H1 (cell line): ENCODE measurements around the gene LPP. TPM values are rescaled to one million over a fixed set of nuclear protein-coding genes. Genes with fewer than 3 reads are reported as not detected.

Experiments used
- CTCF ChIA-PET: fragments of 300-600 bp; sonication (Branson Sonifier 250); formaldehyde crosslinking; loops from one replicate; lab custom pipeline; 2021; ENCODE audit not compliant: partially characterized antibody; lab: Charles Lee
- POLR2A ChIA-PET: fragments of 300-600 bp; sonication (Branson Sonifier 250); formaldehyde crosslinking; loops from one replicate; lab custom pipeline; 2021; ENCODE audit warnings: inconsistent platforms; ENCODE audit not compliant: partially characterized antibody; lab: Charles Lee
- DNase-seq, 2 experiments: peaks; one replicate each; pipeline versions ENCODE4 v3.0.0 to v3.0.0-alpha.2; 2010 to 2022; ENCODE audit warnings: low spot score in 2 of 2, low read depth in 1 of 2, mixed read lengths in 1 of 2
- FAIRE-seq: peaks from 2 replicates; lab custom pipeline; 2011; peaks lifted over from hg19 to GRCh38; lab: Jason Lieb, UNC
- H2AFZ ChIP-seq: 2 replicates; pipeline ENCODE4 v1.8.1; 2012; ENCODE audit warnings: low read length, inconsistent platforms
- H2AK5ac ChIP-seq: 2 replicates; pipeline ENCODE4 v1.6.1; 2013; ENCODE audit warnings: low read depth, low read length
- H2BK120ac ChIP-seq: replicated peaks from 2 replicates; pipeline ENCODE3; 2013; ENCODE audit warnings: low read depth, low read length, inconsistent platforms
- H2BK12ac ChIP-seq: 2 replicates; pipeline ENCODE4 v1.6.1; 2013; ENCODE audit warnings: low read depth, low read length
- H2BK15ac ChIP-seq: 2 replicates; pipeline ENCODE4 v1.6.1; 2013; ENCODE audit warnings: low read length
- H2BK20ac ChIP-seq: 2 replicates; pipeline ENCODE4 v1.6.1; 2013; ENCODE audit warnings: low read length
- H2BK5ac ChIP-seq: 2 replicates; pipeline ENCODE4 v1.6.1; 2013; ENCODE audit warnings: low read depth, low read length
- H3K14ac ChIP-seq: 2 replicates; pipeline ENCODE4 v1.6.1; 2013; ENCODE audit warnings: inconsistent platforms; ENCODE audit not compliant: insufficient read length
- H3K18ac ChIP-seq: 2 replicates; pipeline ENCODE4 v1.6.1; 2013; ENCODE audit warnings: low read length; ENCODE audit errors: extremely low read depth
- H3K23ac ChIP-seq: 2 replicates; pipeline ENCODE4 v1.6.1; 2013; ENCODE audit warnings: inconsistent platforms; ENCODE audit not compliant: insufficient read length
- H3K23me2 ChIP-seq: 2 replicates; pipeline ENCODE4 v1.6.1; 2013; ENCODE audit warnings: low read depth, low read length
- H3K27ac ChIP-seq: 2 replicates; pipeline ENCODE4 v1.6.1; 2011; ENCODE audit warnings: low read depth, low read length, inconsistent platforms
- H3K27me3 ChIP-seq, 4 experiments: replicated peaks in 1 of 4; 1 replicate in 1 of 4; 2 replicates in 3 of 4; pipeline versions ENCODE4 v1.6.1 to v1.8.1; 2011 to 2013; ENCODE audit warnings: low read length in 3 of 4, mild to moderate bottlenecking in 3 of 4, inconsistent platforms in 2 of 4, mixed read lengths in 2 of 4, moderate library complexity in 1 of 4; ENCODE audit not compliant: control insufficient read depth in 3 of 4, insufficient read depth in 3 of 4; ENCODE audit errors: extremely low read depth in 1 of 4
- H3K36me3 ChIP-seq, 4 experiments: 2 replicates each; pipeline versions ENCODE4 v1.6.1 to v1.8.1; 2011 to 2013; ENCODE audit warnings: mild to moderate bottlenecking in 4 of 4, low read length in 3 of 4, moderate library complexity in 2 of 4, control low read depth in 1 of 4, inconsistent platforms in 1 of 4; ENCODE audit not compliant: insufficient read depth in 4 of 4, control insufficient read depth in 2 of 4
- H3K4ac ChIP-seq: replicated peaks from 2 replicates; pipeline ENCODE3; 2013; ENCODE audit warnings: low read length, low read depth, mixed read lengths, inconsistent platforms; ENCODE audit not compliant: insufficient read length
- H3K4me1 ChIP-seq, 4 experiments: replicated peaks in 1 of 4; 1 replicate in 1 of 4; 2 replicates in 3 of 4; pipeline versions ENCODE4 v1.6.1 to v1.8.1; 2011 to 2013; ENCODE audit warnings: low read length in 3 of 4, inconsistent platforms in 2 of 4, mixed read lengths in 1 of 4; ENCODE audit not compliant: insufficient read depth in 4 of 4, control insufficient read depth in 3 of 4
- H3K4me2 ChIP-seq, 2 experiments: 2 replicates each; pipeline versions ENCODE4 v1.6.1 to v1.8.1; 2011 to 2013; ENCODE audit warnings: low read depth in 2 of 2, low read length in 2 of 2, control low read depth in 1 of 2, inconsistent platforms in 1 of 2, mild to moderate bottlenecking in 1 of 2; ENCODE audit not compliant: insufficient read depth in 1 of 2
- H3K4me3 ChIP-seq, 4 experiments: fragments of 200-600, 300-600 bp in 1 of 4; sonication (generic), shearing (Covaris generic), sonication (Bioruptor Twin) in 1 of 4; 2 replicates each; pipeline versions ENCODE4 v1.5.1 to v1.8.1; 2011 to 2016; ENCODE audit warnings: low read length in 4 of 4, low read depth in 3 of 4, control low read depth in 2 of 4, inconsistent platforms in 2 of 4, mild to moderate bottlenecking in 2 of 4, mixed read lengths in 1 of 4, moderate library complexity in 1 of 4; ENCODE audit not compliant: insufficient read depth in 2 of 4; ENCODE audit errors: extremely low read depth in 1 of 4
- H3K56ac ChIP-seq: replicated peaks from 2 replicates; pipeline ENCODE3; 2013; ENCODE audit warnings: low read depth, mild to moderate bottlenecking, mixed read lengths, low read length, inconsistent platforms; ENCODE audit not compliant: insufficient read length
- H3K79me1 ChIP-seq: 2 replicates; pipeline ENCODE4 v1.6.1; 2013; ENCODE audit warnings: low read depth, low read length, control low read depth
- H3K79me2 ChIP-seq, 2 experiments: 2 replicates each; pipeline versions ENCODE4 v1.6.1 to v1.8.1; 2012 to 2013; ENCODE audit warnings: low read length in 2 of 2, mild to moderate bottlenecking in 2 of 2, inconsistent platforms in 1 of 2; ENCODE audit not compliant: insufficient read depth in 2 of 2, control insufficient read depth in 1 of 2
- H3K9ac ChIP-seq, 4 experiments: replicated peaks in 1 of 4; 1 replicate in 1 of 4; 2 replicates in 3 of 4; pipeline versions ENCODE4 v1.6.1 to v1.8.1; 2011 to 2013; ENCODE audit warnings: low read depth in 3 of 4, low read length in 3 of 4, control low read depth in 2 of 4, mild to moderate bottlenecking in 2 of 4, moderate library complexity in 2 of 4, inconsistent platforms in 1 of 4; ENCODE audit errors: extremely low read depth in 1 of 4
- H3K9me3 ChIP-seq, 2 experiments: 2 replicates each; pipeline versions ENCODE4 v1.6.1 to v1.8.1; 2012 to 2013; ENCODE audit warnings: mild to moderate bottlenecking in 2 of 2, moderate library complexity in 2 of 2, control low read depth in 1 of 2, inconsistent platforms in 1 of 2, low read depth in 1 of 2, low read length in 1 of 2, mixed read lengths in 1 of 2; ENCODE audit not compliant: insufficient read depth in 2 of 2
- H4K20me1 ChIP-seq, 2 experiments: replicated peaks in 1 of 2; 2 replicates each; pipeline versions ENCODE3 to v1.8.1; 2011 to 2013; ENCODE audit warnings: inconsistent platforms in 2 of 2, low read length in 2 of 2, mild to moderate bottlenecking in 1 of 2; ENCODE audit not compliant: insufficient read depth in 2 of 2, control insufficient read depth in 1 of 2
- H4K5ac ChIP-seq: 2 replicates; pipeline ENCODE4 v1.6.1; 2013; ENCODE audit warnings: low read length, low read depth, mixed read lengths, inconsistent platforms; ENCODE audit not compliant: insufficient read length
- H4K8ac ChIP-seq: 2 replicates; pipeline ENCODE4 v1.8.0; 2013; ENCODE audit warnings: mild to moderate bottlenecking, moderate library complexity, low read length, inconsistent platforms; ENCODE audit not compliant: insufficient read depth; ENCODE audit errors: extremely low read depth
- H4K91ac ChIP-seq: replicated peaks from 2 replicates; pipeline ENCODE3; 2013; ENCODE audit warnings: low read length, mixed read lengths, inconsistent platforms; ENCODE audit not compliant: insufficient read length
- BRCA1 ChIP-seq: IDR thresholded peaks from 2 replicates; pipeline ENCODE4 v1.6.1; 2012; ENCODE audit warnings: low read depth, low read length, improper control_type of control experiment
- JUN ChIP-seq: IDR thresholded peaks from 2 replicates; pipeline ENCODE4 v1.6.1; 2011; ENCODE audit warnings: low read depth, mild to moderate bottlenecking, improper control_type of control experiment, low read length
- PHF8 ChIP-seq: fragments of 200-600 bp; sonication (generic); conservative IDR thresholded peaks from 2 replicates; pipeline ENCODE4 v1.7.1; 2012; ENCODE audit warnings: low read depth, mild to moderate bottlenecking, inconsistent platforms, low read length, moderate library complexity
- POLR2A ChIP-seq, 2 experiments: IDR thresholded peaks; 1 replicate in 1 of 2; 2 replicates in 1 of 2; pipeline ENCODE4 v1.6.1; 2011; ENCODE audit warnings: low read depth in 2 of 2, low read length in 2 of 2, mild to moderate bottlenecking in 2 of 2; ENCODE audit errors: control extremely low read depth in 1 of 2
- RBBP5 ChIP-seq: IDR thresholded peaks from 2 replicates; pipeline ENCODE4 v1.7.1; 2012; ENCODE audit warnings: low read depth, mild to moderate bottlenecking, inconsistent platforms, low read length, moderate library complexity, borderline replicate concordance
- TAF1 ChIP-seq: IDR thresholded peaks from 2 replicates; pipeline ENCODE4 v1.6.1; 2011; ENCODE audit warnings: mild to moderate bottlenecking, low read depth, low read length
- TAF7 ChIP-seq: optimal IDR thresholded peaks from 2 replicates; pipeline ENCODE3; 2011; ENCODE audit warnings: low read depth, mild to moderate bottlenecking, inconsistent platforms, low read length, moderate library complexity, borderline replicate concordance
- WGBS, 2 experiments: shearing (Covaris generic) in 1 of 2; methylation state at CpG; one replicate each; pipeline versions ENCODE4 v1.1.6 to v1.1.7; 2013 to 2015; ENCODE audit warnings: low lambda C conversion rate in 2 of 2, mixed read lengths in 2 of 2, inconsistent platforms in 1 of 2, low coverage in 1 of 2, missing lambda C conversion rate in 1 of 2; ENCODE audit not compliant: insufficient replicate concordance in 2 of 2, insufficient coverage in 1 of 2, insufficient read length in 1 of 2; ENCODE audit errors: extremely low coverage in 1 of 2, missing lambda C conversion rate in 1 of 2; 5-methylcytosine and 5-hydroxymethylcytosine counted together
- polyA plus RNA-seq, 7 experiments: library from polyadenylated mRNA; depleted of rRNA in 3 of 7; stranded (reverse) in 5 of 7; unstranded in 2 of 7; fragments of >200 nt in 5 of 7; fragments of 200-250 nt in 2 of 7; gene quantifications; 1 replicate in 5 of 7; 2 replicates in 1 of 7; 4 replicates in 1 of 7; pipeline versions ENCODE4 v1.2.1 to v1.2.3, GENCODE V29; 2011 to 2013; ENCODE audit warnings: missing spikeins in 2 of 7, mixed read lengths in 2 of 7
- total RNA-seq: library from RNA; stranded (reverse); fragmentation: NEBNext Ultra II Directional; extraction: Animal tissue kit (Norgen Biotek cat#: 25700); gene quantifications from 2 replicates; pipeline ENCODE4 v1.2.1, GENCODE V29; 2021
- TF ChIP-seq, protein P1 (sequence below): IDR thresholded peaks from 2 replicates; pipeline ENCODE4 v1.6.1; 2012; ENCODE audit warnings: inconsistent platforms

The LPP gene
- total and polyA plus RNA-seq, 2 of the 8 experiments (the other 6 are each of a cell fraction or from before 2014, with no cell fraction given), result 10.0 to 53.3 TPM

- H3K18ac ChIP-seq, result 0 out of 2 replicates have a peak overlapping the region, but pooled peaks have one; percentile 17
- peaks cover 4 to 13% (median 6%) of the 10 kb centered on the region in 4 experiments; a peak in 6 of 7 replicates for H3K4me1 ChIP-seq
- H3K27ac ChIP-seq, result peak overlapping the region; percentile 51; the same call in 1 of the 2 replicates
- ChIA-PET CTCF (interaction anchor here (0.9 to 3.1 kb wide), 6 partner anchors 45 to 534 kb away, joined by 3 to 16 read pairs (median 4); partner anchors contain the start of gene BCL6), POLR2A (interaction anchor here (0.6 to 3.3 kb wide), 45 partner anchors 8 to 415 kb away, joined by 3 to 19 read pairs (median 4); partner anchors contain the start of gene BCL6)
- H3K9me3 ChIP-seq, result no peaks in the 10 kb centered on the region
- H3K4me3 ChIP-seq, result peak overlapping the region; percentile 55 to 97 (median 69)
- no peak overlapping the region for H3K4ac ChIP-seq
- DNase-seq (peak; percentile 61 to 64), FAIRE-seq (no peak)
- H2AK5ac ChIP-seq, result no peak overlapping the region; the same call in 1 of the 2 replicates
- H3K27me3 ChIP-seq, result no peaks in the 10 kb centered on the region
- peak overlapping the region; percentile 68 to 83 (median 78) for H3K9ac ChIP-seq
- no peak overlapping the region for H2BK15ac ChIP-seq
- H3K23ac ChIP-seq, result no peak overlapping the region
- no peak overlapping the region for H3K56ac ChIP-seq
- H3K23me2 ChIP-seq, result peaks cover 12% of the 10 kb centered on the region; the same call in 1 of the 2 replicates
- H2BK20ac ChIP-seq, result no peak overlapping the region
- H4K5ac ChIP-seq, result no peak overlapping the region
- peaks cover 0 to 1% of the 10 kb centered on the region in 2 experiments for H4K20me1 ChIP-seq
- H3K36me3 ChIP-seq, result no peaks in the 10 kb centered on the region
- H3K79me2 ChIP-seq, result peaks cover 0 to 25% of the 10 kb centered on the region in 2 experiments; a peak in 2 of 4 replicates
- no peak overlapping the region for H2BK120ac ChIP-seq
- H4K91ac ChIP-seq, result no peak overlapping the region
- peak overlapping the region; percentile 85; the same call in 1 of the 2 replicates for H2BK5ac ChIP-seq
- H3K4me2 ChIP-seq, result peak overlapping the region; percentile 80 to 94
- peak overlapping the region; percentile 88; the same call in 1 of the 2 replicates for H4K8ac ChIP-seq
- no peak overlapping the region for H3K14ac ChIP-seq
- H3K79me1 ChIP-seq, result peaks cover 3% of the 10 kb centered on the region; the same call in 1 of the 2 replicates
- peak overlapping the region; percentile 93 for H2BK12ac ChIP-seq
- WGBS, 2 experiments, result 11% methylated on average over 25 of the region's 25 CpGs; no CpG with 5 or more reads in 1 of the 2 experiments
- H2AFZ ChIP-seq, result no peak overlapping the region
- peak; percentile 8; the same call in 1 of the 2 replicates for TF ChIP-seq TAF1
- TF ChIP-seq TAF7, result peak; percentile 11
- 0 out of 2 replicates have a peak, but pooled peaks have one; percentile 25 for TF ChIP-seq RBBP5
- TF ChIP-seq JUN, result no peak
- TF ChIP-seq, protein P1, sequence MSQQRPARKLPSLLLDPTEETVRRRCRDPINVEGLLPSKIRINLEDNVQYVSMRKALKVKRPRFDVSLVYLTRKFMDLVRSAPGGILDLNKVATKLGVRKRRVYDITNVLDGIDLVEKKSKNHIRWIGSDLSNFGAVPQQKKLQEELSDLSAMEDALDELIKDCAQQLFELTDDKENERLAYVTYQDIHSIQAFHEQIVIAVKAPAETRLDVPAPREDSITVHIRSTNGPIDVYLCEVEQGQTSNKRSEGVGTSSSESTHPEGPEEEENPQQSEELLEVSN, result peak; percentile 67
- peak; percentile 41; the same call in 1 of the 2 replicates for TF ChIP-seq BRCA1
- TF ChIP-seq PHF8, result 0 out of 2 replicates have a peak, but pooled peaks have one; percentile 38
- peak; percentile 14 to 92 for TF ChIP-seq POLR2A (IDR thresholded peaks at IDR 0.05; ENCODE audit: control extremely low read depth in 1 of 2, low read depth in 2 of 2, low read length in 2 of 2)
These were observed 1.1 kb upstream of the LPP start for GRCh38 chr3:188152660-188153436.
